Measurements from ENCODE around the gene PLK2. TPM values are rescaled to one million over a fixed set of nuclear protein-coding genes. Genes with fewer than 3 reads are reported as not detected.

Gene PLK2
- total and polyA plus RNA-seq, 2 donors (not counting 3 experiments of a cell fraction or from before 2014, with no cell fraction given) = 199 to 250 TPM

GRCh38 chr5:58505971-58506640 is 46.2 kb upstream of the PLK2 start:
- Histone ChIP-seq H3K9me1 (replicated peaks; ENCODE audit: control insufficient read depth, extremely low read depth, insufficient read depth, low read length) (no peaks in the 10 kb centered on the region), H3K27me3 (ENCODE audit: control insufficient read depth in 2 of 2, insufficient read depth in 2 of 2, low read length in 2 of 2) (peaks cover 3 to 5% of the 10 kb centered on the region in 2 experiments), H3K4me3 (replicated peaks in 1 of 3; ENCODE audit: insufficient read depth in 1 of 3, low read depth in 1 of 3, low read length in 3 of 3) (no peak overlapping the region), H3K4me1 (ENCODE audit: control insufficient read depth, extremely low read depth, insufficient read depth, low read length) (no peaks in the 10 kb centered on the region), H3K9ac (replicated peaks; ENCODE audit: extremely low read depth, insufficient read depth, low read length) (no peak overlapping the region), H3K79me2 (ENCODE audit: control insufficient read depth, insufficient read depth, low read length) (no peaks in the 10 kb centered on the region), H4K20me1 (replicated peaks; ENCODE audit: control insufficient read depth, extremely low read depth, insufficient read depth, low read length) (no peaks in the 10 kb centered on the region), H3K9me3 (replicated peaks; ENCODE audit: control insufficient read depth, insufficient read depth, low read length) (no peaks in the 10 kb centered on the region), H2AFZ (ENCODE audit: low read depth, low read length) (no peak overlapping the region), H3K27ac (ENCODE audit: insufficient read depth, low read depth, low read length) (no peak overlapping the region), H3K36me3 (ENCODE audit: control insufficient read depth in 2 of 2, extremely low read depth in 1 of 2, insufficient read depth in 2 of 2, low read length in 2 of 2) (no peaks in the 10 kb centered on the region), H3K4me2 (ENCODE audit: insufficient read depth, low read length) (no peak overlapping the region)
- no TSS peak for BruUV-seq (replicated peaks)
- ChIA-PET POLR2A (no interaction called here), CTCF (interaction anchor here (1.1 kb wide), 2 partner anchors 9 to 1208 kb away, joined by 3 read pairs; no protein-coding TSS in a partner anchor)
- intact Hi-C loops (cut with micrococcal nuclease) = no loop called here
- DNase-seq (ENCODE audit: low read depth, low spot score) = no peak
- dilution Hi-C loops (cut with MboI; ENCODE audit: extremely low pct_ligation_motif_present, low sequenced_read_pairs) = no loop called here
- TF ChIP-seq MYC (IDR thresholded peaks at IDR 0.05; ENCODE audit: low read depth, low read length) = no peak
- TF ChIP-seq GATA2 (IDR thresholded peaks at IDR 0.05; ENCODE audit: insufficient read depth, insufficient read length, low read depth, low read length) = no peak
- no peak for TF ChIP-seq JUN (IDR thresholded peaks at IDR 0.05; ENCODE audit: borderline replicate concordance, insufficient read depth, insufficient read length, low read depth)
- TF ChIP-seq POLR2A (IDR thresholded peaks at IDR 0.05; ENCODE audit: low read depth, low read length) = no peak
- no peak for TF ChIP-seq MAX (IDR thresholded peaks at IDR 0.05; ENCODE audit: insufficient read depth, insufficient read length)
- no peak for TF ChIP-seq FOS (IDR thresholded peaks at IDR 0.05; ENCODE audit: borderline replicate concordance, insufficient read depth, low read length)
- no peak for TF ChIP-seq EZH2 (IDR thresholded peaks at IDR 0.05; ENCODE audit: borderline replicate concordance, low read depth, low read length, severe bottlenecking)
- TF ChIP-seq POLR2AphosphoS5 (IDR thresholded peaks at IDR 0.05; ENCODE audit: insufficient read depth, low read depth, low read length) = no peak
- TF ChIP-seq CTCF (IDR thresholded peaks at IDR 0.05; ENCODE audit: extremely low read depth in 1 of 2, insufficient read depth in 1 of 2, low read depth in 1 of 2, low read length in 2 of 2) = no peak
- FAIRE-seq = no peak

Measured in endothelial cell of umbilical vein (primary cell).